ENCODE measurements around the gene TWF1. TPM values are rescaled to one million over a fixed set of nuclear protein-coding genes. Genes with fewer than 3 reads are reported as not detected.

Gene TWF1
- total RNA-seq, 1 experiment from 2014 or later, result 28.4 TPM

DNA sequence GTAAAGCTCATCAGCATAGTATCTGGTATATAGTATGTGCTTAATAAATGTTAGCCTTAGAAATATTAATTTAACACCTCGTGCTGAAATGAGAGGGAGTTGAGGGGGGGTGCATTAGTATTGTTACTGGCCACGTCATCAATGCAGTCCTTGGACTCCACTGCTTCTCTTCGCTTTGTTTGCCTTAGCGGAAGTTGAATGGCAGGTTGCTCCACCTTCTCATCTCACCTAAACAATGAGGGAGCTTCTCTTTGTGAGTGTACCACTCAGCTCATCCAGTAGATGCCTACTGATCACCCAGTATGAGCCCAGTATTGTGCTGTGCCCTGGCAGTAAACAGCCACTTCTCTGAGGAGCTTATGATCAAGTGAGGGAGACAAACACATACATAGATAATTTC, 34.2 kb upstream of the TWF1 start:
- H3K36me3 Mint-ChIP-seq, result no peaks in the 10 kb centered on the region
- CTCF ChIA-PET, result interaction anchor here (1.2 kb wide), 1 partner anchor 74 kb away, joined by 3 read pairs; no protein-coding TSS in a partner anchor
- H3K4me1 Mint-ChIP-seq, result peaks cover 5% of the 10 kb centered on the region

DNA sequence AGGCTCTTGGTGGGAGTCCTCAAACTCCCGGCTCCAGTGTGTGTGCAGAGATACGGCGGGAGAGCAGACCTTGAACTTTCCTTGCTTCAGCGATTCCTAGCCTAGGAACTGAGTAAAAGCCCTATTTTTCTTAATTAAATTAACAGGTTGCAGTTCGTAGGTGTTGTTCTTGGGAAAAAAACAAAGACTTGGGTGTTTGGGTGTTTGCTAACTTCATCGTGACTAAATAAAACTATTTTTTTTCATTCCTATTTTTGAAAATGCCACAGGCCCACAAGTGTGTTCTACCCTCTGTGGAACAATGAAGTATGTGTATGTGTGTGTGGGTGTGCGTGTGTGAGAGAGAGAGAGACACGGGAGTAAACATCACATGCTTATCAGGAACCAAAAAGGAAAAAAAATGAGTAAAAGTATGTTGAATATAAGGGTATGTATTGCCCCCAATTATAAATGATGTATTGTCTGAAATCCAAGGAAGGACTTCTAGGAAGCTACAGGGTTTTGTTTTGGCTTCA, 30.4 kb upstream of the TWF1 start:
- ATAC-seq, result no peak
- POLR2A ChIA-PET, result interaction anchor here (0.6 kb wide), 1 partner anchor 31 kb away, joined by 3 read pairs; no protein-coding TSS in a partner anchor
- H3K27ac Mint-ChIP-seq, result no peak overlapping the region

More for the DNA sequence above, 34.2 kb upstream of the TWF1 start:
- Mint-ChIP-seq H3K4me3 (no peak overlapping the region), H3K27me3 (ENCODE audit: low read depth) (peaks cover 26% of the 10 kb centered on the region), H3K9me3 (no peaks in the 10 kb centered on the region), H3K27ac (no peak overlapping the region)
- POLR2A ChIA-PET, result interaction anchor here (0.6 kb wide), 1 partner anchor 18 kb away, joined by 4 read pairs; no protein-coding TSS in a partner anchor
- TF ChIP-seq NR1H2 (CRISPR knock-in tag; IDR thresholded peaks at IDR 0.05), result no peak
- TF ChIP-seq NR2C2 (CRISPR knock-in tag; IDR thresholded peaks at IDR 0.05), result no peak
- TF ChIP-seq, protein P1, sequence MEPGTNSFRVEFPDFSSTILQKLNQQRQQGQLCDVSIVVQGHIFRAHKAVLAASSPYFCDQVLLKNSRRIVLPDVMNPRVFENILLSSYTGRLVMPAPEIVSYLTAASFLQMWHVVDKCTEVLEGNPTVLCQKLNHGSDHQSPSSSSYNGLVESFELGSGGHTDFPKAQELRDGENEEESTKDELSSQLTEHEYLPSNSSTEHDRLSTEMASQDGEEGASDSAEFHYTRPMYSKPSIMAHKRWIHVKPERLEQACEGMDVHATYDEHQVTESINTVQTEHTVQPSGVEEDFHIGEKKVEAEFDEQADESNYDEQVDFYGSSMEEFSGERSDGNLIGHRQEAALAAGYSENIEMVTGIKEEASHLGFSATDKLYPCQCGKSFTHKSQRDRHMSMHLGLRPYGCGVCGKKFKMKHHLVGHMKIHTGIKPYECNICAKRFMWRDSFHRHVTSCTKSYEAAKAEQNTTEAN (CRISPR knock-in tag; IDR thresholded peaks at IDR 0.05), result no peak
- no peak for TF ChIP-seq PRRX2 (CRISPR knock-in tag; IDR thresholded peaks at IDR 0.05)
- no peak for DNase-seq (ENCODE audit: low spot score)
- no peak for ATAC-seq

DNA sequence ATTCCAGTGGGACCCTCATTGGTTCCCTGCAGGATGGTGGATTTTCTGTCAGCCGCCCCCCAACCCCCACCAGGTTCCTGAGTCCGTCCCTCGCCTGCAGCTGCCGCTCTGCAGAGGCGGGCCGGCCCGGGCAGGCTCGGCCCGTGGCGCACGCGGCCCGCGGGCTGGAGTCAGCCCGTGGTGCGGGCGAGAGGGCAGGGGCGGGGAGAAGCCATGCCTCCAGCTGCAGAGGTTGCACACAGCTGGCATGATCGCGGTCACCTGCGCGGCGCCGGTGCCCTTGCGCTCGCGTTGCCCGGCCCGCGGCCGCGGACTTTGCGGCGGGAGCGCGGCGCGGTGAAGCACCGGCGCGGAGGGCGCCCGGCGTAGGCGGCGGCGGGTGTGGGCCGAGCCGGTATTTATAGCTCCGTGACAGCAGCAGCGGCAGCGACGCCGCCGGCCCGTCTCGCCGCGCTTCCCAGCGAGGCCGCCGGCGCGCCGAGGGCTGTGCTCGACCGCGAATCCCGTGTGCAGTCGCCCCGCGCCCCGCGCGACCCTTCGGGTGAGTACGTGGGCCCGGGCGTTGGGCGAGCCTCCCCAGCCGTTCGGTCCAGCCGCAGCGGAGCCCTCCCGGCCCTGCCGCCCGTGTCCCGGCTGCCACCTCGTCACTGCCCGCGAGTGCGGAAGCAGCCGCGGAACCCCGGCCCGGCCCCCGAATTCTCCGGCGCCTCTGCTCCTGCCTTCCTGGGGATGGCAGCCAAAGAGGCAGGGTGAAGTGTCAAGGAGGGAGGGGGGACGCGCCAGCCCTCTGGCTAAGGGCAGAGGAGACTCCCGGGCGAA, 29.7 kb upstream of the TWF1 start, which contains the start of gene TMEM117:
Gene TMEM117, plus strand, starts transcription at position 426 of the 819 bp plus-strand sequence.
- H3K4me3 Mint-ChIP-seq, result peak within 1 kb of the TSS; percentile 64
- H3K4me1 Mint-ChIP-seq, result peaks cover 7% of the 10 kb centered on the region
- POLR2A ChIA-PET, result interaction anchor here (0.6 kb wide), 1 partner anchor 30 kb away, joined by 3 read pairs; no protein-coding TSS in a partner anchor
- H3K27me3 Mint-ChIP-seq (ENCODE audit: low read depth), result peaks cover 42% of the 10 kb centered on the region
- H3K36me3 Mint-ChIP-seq, result no peaks in the 10 kb centered on the region
- H3K9me3 Mint-ChIP-seq, result no peaks in the 10 kb centered on the region
- DNase-seq (ENCODE audit: low spot score) (peak; percentile 70), ATAC-seq (peak; percentile 90)
- H3K27ac Mint-ChIP-seq, result no peak within 1 kb of the TSS
- CTCF ChIA-PET, result interaction anchor here (0.6 kb wide), 1 partner anchor 49 kb away, joined by 5 read pairs; no protein-coding TSS in a partner anchor
- TF ChIP-seq ZNF219 (CRISPR knock-in tag; IDR thresholded peaks at IDR 0.05; ENCODE audit: borderline replicate concordance), result peak; percentile 39; the same call in 1 of the 2 replicates
- TF ChIP-seq TCF7 (CRISPR knock-in tag; IDR thresholded peaks at IDR 0.05; ENCODE audit: low read depth), result 0 out of 2 replicates have a peak, but pooled peaks have one; percentile 70
- no peak for TF ChIP-seq GRHL2 (CRISPR knock-in tag; IDR thresholded peaks at IDR 0.05; ENCODE audit: insufficient replicate concordance, severe bottlenecking)
- 0 out of 2 replicates have a peak, but pooled peaks have one; percentile 41 for TF ChIP-seq FOXK1 (CRISPR knock-in tag; IDR thresholded peaks at IDR 0.05)
- TF ChIP-seq SMAD3 (CRISPR knock-in tag; IDR thresholded peaks at IDR 0.05; ENCODE audit: borderline replicate concordance), result no peak
- TF ChIP-seq, protein P2, sequence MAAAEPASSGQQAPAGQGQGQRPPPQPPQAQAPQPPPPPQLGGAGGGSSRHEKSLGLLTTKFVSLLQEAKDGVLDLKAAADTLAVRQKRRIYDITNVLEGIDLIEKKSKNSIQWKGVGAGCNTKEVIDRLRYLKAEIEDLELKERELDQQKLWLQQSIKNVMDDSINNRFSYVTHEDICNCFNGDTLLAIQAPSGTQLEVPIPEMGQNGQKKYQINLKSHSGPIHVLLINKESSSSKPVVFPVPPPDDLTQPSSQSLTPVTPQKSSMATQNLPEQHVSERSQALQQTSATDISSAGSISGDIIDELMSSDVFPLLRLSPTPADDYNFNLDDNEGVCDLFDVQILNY (CRISPR knock-in tag; IDR thresholded peaks at IDR 0.05), result 0 out of 2 replicates have a peak, but pooled peaks have one; percentile 18
- 0 out of 2 replicates have a peak, but pooled peaks have one; percentile 28 for TF ChIP-seq MYBL2 (CRISPR knock-in tag; IDR thresholded peaks at IDR 0.05)
- peak; percentile 35; the same call in 1 of the 2 replicates for TF ChIP-seq TEAD1 (CRISPR knock-in tag; IDR thresholded peaks at IDR 0.05)
- TF ChIP-seq FOXP1 (CRISPR knock-in tag; IDR thresholded peaks at IDR 0.05; ENCODE audit: borderline replicate concordance), result peak; percentile 84
- no peak for TF ChIP-seq ZNF416 (CRISPR knock-in tag; IDR thresholded peaks at IDR 0.05)
- no peak for TF ChIP-seq ZNF671 (CRISPR knock-in tag; IDR thresholded peaks at IDR 0.05)
- TF ChIP-seq, protein P1 (CRISPR knock-in tag; IDR thresholded peaks at IDR 0.05), result 0 out of 2 replicates have a peak, but pooled peaks have one; percentile 19
- TF ChIP-seq, protein P3, sequence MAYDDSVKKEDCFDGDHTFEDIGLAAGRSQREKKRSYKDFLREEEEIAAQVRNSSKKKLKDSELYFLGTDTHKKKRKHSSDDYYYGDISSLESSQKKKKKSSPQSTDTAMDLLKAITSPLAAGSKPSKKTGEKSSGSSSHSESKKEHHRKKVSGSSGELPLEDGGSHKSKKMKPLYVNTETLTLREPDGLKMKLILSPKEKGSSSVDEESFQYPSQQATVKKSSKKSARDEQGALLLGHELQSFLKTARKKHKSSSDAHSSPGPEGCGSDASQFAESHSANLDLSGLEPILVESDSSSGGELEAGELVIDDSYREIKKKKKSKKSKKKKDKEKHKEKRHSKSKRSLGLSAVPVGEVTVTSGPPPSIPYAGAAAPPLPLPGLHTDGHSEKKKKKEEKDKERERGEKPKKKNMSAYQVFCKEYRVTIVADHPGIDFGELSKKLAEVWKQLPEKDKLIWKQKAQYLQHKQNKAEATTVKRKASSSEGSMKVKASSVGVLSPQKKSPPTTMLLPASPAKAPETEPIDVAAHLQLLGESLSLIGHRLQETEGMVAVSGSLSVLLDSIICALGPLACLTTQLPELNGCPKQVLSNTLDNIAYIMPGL (CRISPR knock-in tag; IDR thresholded peaks at IDR 0.05), result peak; percentile 83
- no peak for TF ChIP-seq ZNF263 (CRISPR knock-in tag; IDR thresholded peaks at IDR 0.05; ENCODE audit: low read depth)
- 0 out of 2 replicates have a peak, but pooled peaks have one; percentile 47 for TF ChIP-seq ETV6 (CRISPR knock-in tag; IDR thresholded peaks at IDR 0.05)
- TF ChIP-seq, protein P4, sequence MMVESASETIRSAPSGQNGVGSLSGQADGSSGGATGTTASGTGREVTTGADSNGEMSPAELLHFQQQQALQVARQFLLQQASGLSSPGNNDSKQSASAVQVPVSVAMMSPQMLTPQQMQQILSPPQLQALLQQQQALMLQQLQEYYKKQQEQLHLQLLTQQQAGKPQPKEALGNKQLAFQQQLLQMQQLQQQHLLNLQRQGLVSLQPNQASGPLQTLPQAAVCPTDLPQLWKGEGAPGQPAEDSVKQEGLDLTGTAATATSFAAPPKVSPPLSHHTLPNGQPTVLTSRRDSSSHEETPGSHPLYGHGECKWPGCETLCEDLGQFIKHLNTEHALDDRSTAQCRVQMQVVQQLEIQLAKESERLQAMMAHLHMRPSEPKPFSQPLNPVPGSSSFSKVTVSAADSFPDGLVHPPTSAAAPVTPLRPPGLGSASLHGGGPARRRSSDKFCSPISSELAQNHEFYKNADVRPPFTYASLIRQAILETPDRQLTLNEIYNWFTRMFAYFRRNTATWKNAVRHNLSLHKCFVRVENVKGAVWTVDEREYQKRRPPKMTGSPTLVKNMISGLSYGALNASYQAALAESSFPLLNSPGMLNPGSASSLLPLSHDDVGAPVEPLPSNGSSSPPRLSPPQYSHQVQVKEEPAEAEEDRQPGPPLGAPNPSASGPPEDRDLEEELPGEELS (CRISPR knock-in tag; IDR thresholded peaks at IDR 0.05), result peak; percentile 61; the same call in 1 of the 2 replicates

More for the DNA sequence above, 30.4 kb upstream of the TWF1 start:
- peak overlapping the region; percentile 60 for H3K4me3 Mint-ChIP-seq
- peaks cover 42% of the 10 kb centered on the region for H3K27me3 Mint-ChIP-seq (ENCODE audit: low read depth)
- no peaks in the 10 kb centered on the region for H3K36me3 Mint-ChIP-seq
- no peaks in the 10 kb centered on the region for H3K9me3 Mint-ChIP-seq
- no peak for DNase-seq (ENCODE audit: low spot score)
- CTCF ChIA-PET, result no interaction called here
- TF ChIP-seq JAZF1 (CRISPR knock-in tag; IDR thresholded peaks at IDR 0.05), result no peak
- TF ChIP-seq, protein P5, sequence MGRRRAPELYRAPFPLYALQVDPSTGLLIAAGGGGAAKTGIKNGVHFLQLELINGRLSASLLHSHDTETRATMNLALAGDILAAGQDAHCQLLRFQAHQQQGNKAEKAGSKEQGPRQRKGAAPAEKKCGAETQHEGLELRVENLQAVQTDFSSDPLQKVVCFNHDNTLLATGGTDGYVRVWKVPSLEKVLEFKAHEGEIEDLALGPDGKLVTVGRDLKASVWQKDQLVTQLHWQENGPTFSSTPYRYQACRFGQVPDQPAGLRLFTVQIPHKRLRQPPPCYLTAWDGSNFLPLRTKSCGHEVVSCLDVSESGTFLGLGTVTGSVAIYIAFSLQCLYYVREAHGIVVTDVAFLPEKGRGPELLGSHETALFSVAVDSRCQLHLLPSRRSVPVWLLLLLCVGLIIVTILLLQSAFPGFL (CRISPR knock-in tag; IDR thresholded peaks at IDR 0.05; ENCODE audit: borderline replicate concordance), result no peak
- H3K4me1 Mint-ChIP-seq, result peaks cover 7% of the 10 kb centered on the region

All from WTC11 (cell line).